Effector memory CD8-positive, alpha-beta T cell (primary cell): ENCODE results near the gene METTL1.

Experiments
- ATAC-seq: fragments of 150-1000 bp; cut with Tn5 transposase; replicated peaks from 2 replicates; pipeline ENCODE4 v1.10.0; 2021; ENCODE audit warnings: mild to moderate bottlenecking, moderate library complexity
- DNase-seq, 3 experiments: peaks; one replicate each; pipeline ENCODE4 v3.0.0; 2021
- H3K27ac Mint-ChIP-seq, 2 donors: one replicate each; pipeline ENCODE4 v1.8.0; 2022; ENCODE audit warnings: mild to moderate bottlenecking in 2 of 2, mixed read lengths in 2 of 2, moderate library complexity in 2 of 2
- H3K27me3 Mint-ChIP-seq, 2 donors: one replicate each; pipeline ENCODE4 v1.8.0; 2022; ENCODE audit warnings: mixed read lengths in 2 of 2
- H3K36me3 Mint-ChIP-seq: one replicate; pipeline ENCODE4 v1.8.0; 2022; ENCODE audit warnings: mild to moderate bottlenecking, moderate library complexity, mixed read lengths; ENCODE audit not compliant: insufficient read depth
- H3K4me1 Mint-ChIP-seq, 2 donors: one replicate each; pipeline ENCODE4 v1.8.0; 2022; ENCODE audit warnings: low read depth in 2 of 2, mixed read lengths in 2 of 2
- H3K4me3 Mint-ChIP-seq, 2 donors: one replicate each; pipeline ENCODE4 v1.8.0; 2022; ENCODE audit warnings: mild to moderate bottlenecking in 2 of 2, mixed read lengths in 2 of 2, moderate library complexity in 2 of 2
- H3K9me3 Mint-ChIP-seq, 2 donors: one replicate each; pipeline ENCODE4 v1.8.0; 2022; ENCODE audit warnings: mixed read lengths in 2 of 2

METTL1 gene

GRCh38 chr12:57751432-57751787 is 20.5 kb downstream of the METTL1 start:
- Mint-ChIP-seq H3K27ac (peak overlapping the region; percentile 86 to 89), H3K4me3 (peak overlapping the region; percentile 84 to 96), H3K36me3 (peaks cover 43% of the 10 kb centered on the region), H3K27me3 (no peaks in the 10 kb centered on the region), H3K9me3 (no peaks in the 10 kb centered on the region), H3K4me1 (peaks cover 31 to 49% of the 10 kb centered on the region in 2 donors)
- no peak for ATAC-seq
- no peak for DNase-seq

- Mint-ChIP-seq H3K4me3 (peak overlapping the region; percentile 84 to 96), H3K27ac (peak overlapping the region; percentile 86 to 89), H3K4me1 (peaks cover 28 to 49% of the 10 kb centered on the region in 2 donors), H3K9me3 (no peaks in the 10 kb centered on the region), H3K36me3 (peaks cover 40% of the 10 kb centered on the region), H3K27me3 (no peaks in the 10 kb centered on the region)
- DNase-seq (no peak), ATAC-seq (no peak)
Measured at GRCh38 chr12:57750561-57751431, 21.1 kb downstream of the METTL1 start.

- Mint-ChIP-seq H3K4me3 (no peak overlapping the region), H3K9me3 (no peaks in the 10 kb centered on the region), H3K27ac (peak overlapping the region in 1 of 2 donors; percentile 52), H3K36me3 (peaks cover 55% of the 10 kb centered on the region), H3K27me3 (no peaks in the 10 kb centered on the region), H3K4me1 (peaks cover 36 to 58% of the 10 kb centered on the region in 2 donors)
- ATAC-seq (no peak), DNase-seq (no peak)
Measured at GRCh38 chr12:57749061-57749460, 22.8 kb downstream of the METTL1 start.

GRCh38 chr12:57746025-57746424 is 25.9 kb downstream of the METTL1 start:
- Mint-ChIP-seq H3K9me3 (no peaks in the 10 kb centered on the region), H3K27ac (peak overlapping the region; percentile 94 to 96), H3K4me1 (peaks cover 34 to 43% of the 10 kb centered on the region in 2 donors), H3K27me3 (no peaks in the 10 kb centered on the region), H3K4me3 (peak overlapping the region; percentile 96), H3K36me3 (peaks cover 55% of the 10 kb centered on the region)
- no peak for ATAC-seq
- DNase-seq, result no peak

GRCh38 chr12:57745485-57745881 is 26.4 kb downstream of the METTL1 start:
- H3K36me3 Mint-ChIP-seq, result peaks cover 61% of the 10 kb centered on the region
- no peaks in the 10 kb centered on the region for H3K9me3 Mint-ChIP-seq
- H3K27ac Mint-ChIP-seq, result peak overlapping the region; percentile 94 to 96
- no peaks in the 10 kb centered on the region for H3K27me3 Mint-ChIP-seq
- ATAC-seq, result no peak
- no peak for DNase-seq
- H3K4me1 Mint-ChIP-seq, result peaks cover 39 to 44% of the 10 kb centered on the region in 2 donors
- peak overlapping the region; percentile 96 for H3K4me3 Mint-ChIP-seq

GRCh38 chr12:57744777-57745484 is 27.0 kb downstream of the METTL1 start, which contains the start of gene TSPAN31:
TSPAN31 (plus strand) TSS chr12:57745039; CDS start chr12:57745155, 116 bp downstream.
- peak within 1 kb of the TSS; percentile 94 to 96 for H3K27ac Mint-ChIP-seq
- H3K9me3 Mint-ChIP-seq, result no peaks in the 10 kb centered on the region
- peak within 1 kb of the TSS; percentile 96 for H3K4me3 Mint-ChIP-seq
- ATAC-seq (peak; percentile 73), DNase-seq (peak; percentile 89 to 93 (median 91))
- H3K36me3 Mint-ChIP-seq, result peaks cover 66% of the 10 kb centered on the region
- H3K4me1 Mint-ChIP-seq, result peaks cover 37 to 46% of the 10 kb centered on the region in 2 donors
- no peaks in the 10 kb centered on the region for H3K27me3 Mint-ChIP-seq

GRCh38 chr12:57744194-57744776 is 27.6 kb downstream of the METTL1 start:
- H3K27ac Mint-ChIP-seq, result peak overlapping the region; percentile 94 to 96
- peaks cover 43 to 51% of the 10 kb centered on the region in 2 donors for H3K4me1 Mint-ChIP-seq
- ATAC-seq, result peak; percentile 31
- no peaks in the 10 kb centered on the region for H3K27me3 Mint-ChIP-seq
- no peaks in the 10 kb centered on the region for H3K9me3 Mint-ChIP-seq
- peak overlapping the region; percentile 96 for H3K4me3 Mint-ChIP-seq
- DNase-seq, result peak; percentile 66 to 71 (median 68)
- H3K36me3 Mint-ChIP-seq, result peaks cover 70% of the 10 kb centered on the region

GRCh38 chr12:57743769-57744168 is 28.1 kb downstream of the METTL1 start:
- Mint-ChIP-seq H3K36me3 (peaks cover 70% of the 10 kb centered on the region), H3K27ac (peak overlapping the region; percentile 94 to 96), H3K9me3 (no peaks in the 10 kb centered on the region), H3K4me1 (peaks cover 46 to 55% of the 10 kb centered on the region in 2 donors), H3K4me3 (peak overlapping the region; percentile 96), H3K27me3 (no peaks in the 10 kb centered on the region)
- ATAC-seq, result no peak
- no peak for DNase-seq

- no peaks in the 10 kb centered on the region for H3K27me3 Mint-ChIP-seq
- H3K27ac Mint-ChIP-seq, result peak overlapping the region; percentile 97
- H3K36me3 Mint-ChIP-seq, result peaks cover 58% of the 10 kb centered on the region
- no peaks in the 10 kb centered on the region for H3K9me3 Mint-ChIP-seq
- H3K4me1 Mint-ChIP-seq, result peaks cover 46 to 55% of the 10 kb centered on the region in 2 donors
- peak overlapping the region; percentile 84 to 88 for H3K4me3 Mint-ChIP-seq
- ATAC-seq, result peak; percentile 58
- DNase-seq, result peak; percentile 69 to 71 (median 70)
Measured at GRCh38 chr12:57741844-57742738, 29.8 kb downstream of the METTL1 start.

- H3K27ac Mint-ChIP-seq, result peak overlapping the region; percentile 97
- DNase-seq (no peak), ATAC-seq (no peak)
- H3K27me3 Mint-ChIP-seq, result no peaks in the 10 kb centered on the region
- no peaks in the 10 kb centered on the region for H3K9me3 Mint-ChIP-seq
- H3K4me1 Mint-ChIP-seq, result peaks cover 52 to 62% of the 10 kb centered on the region in 2 donors
- peaks cover 57% of the 10 kb centered on the region for H3K36me3 Mint-ChIP-seq
- peak overlapping the region; percentile 84 to 88 for H3K4me3 Mint-ChIP-seq
Measured at GRCh38 chr12:57741413-57741789, 30.5 kb downstream of the METTL1 start.

- no peaks in the 10 kb centered on the region for H3K27me3 Mint-ChIP-seq
- H3K36me3 Mint-ChIP-seq, result peaks cover 60% of the 10 kb centered on the region
- H3K4me1 Mint-ChIP-seq, result peaks cover 52 to 59% of the 10 kb centered on the region in 2 donors
- no peaks in the 10 kb centered on the region for H3K9me3 Mint-ChIP-seq
- DNase-seq (peak; percentile 80 to 81 (median 81)), ATAC-seq (peak; percentile 73)
- H3K27ac Mint-ChIP-seq, result peak overlapping the region; percentile 97
- H3K4me3 Mint-ChIP-seq, result peak overlapping the region; percentile 84 to 88
Measured at GRCh38 chr12:57740656-57741412, 31.1 kb downstream of the METTL1 start.

- DNase-seq (no peak), ATAC-seq (no peak)
- H3K36me3 Mint-ChIP-seq, result peaks cover 58% of the 10 kb centered on the region
- H3K4me1 Mint-ChIP-seq, result peaks cover 45 to 52% of the 10 kb centered on the region in 2 donors
- no peaks in the 10 kb centered on the region for H3K9me3 Mint-ChIP-seq
- peak overlapping the region; percentile 84 to 88 for H3K4me3 Mint-ChIP-seq
- peak overlapping the region; percentile 97 for H3K27ac Mint-ChIP-seq
- H3K27me3 Mint-ChIP-seq, result no peaks in the 10 kb centered on the region
Measured at GRCh38 chr12:57739914-57740538, 31.9 kb downstream of the METTL1 start.
